Duodenal mucosa (tissue), 2 donors: ENCODE results near the gene HBM.

ENCODE experiments used
- H3K27ac ChIP-seq: one replicate; pipeline ENCODE4 v1.7.0; 2013; ENCODE audit warnings: low read depth, low read length
- H3K27me3 ChIP-seq, 2 donors: one replicate each; pipeline ENCODE4 v1.7.0; 2013; ENCODE audit warnings: low read length in 2 of 2, control low read depth in 1 of 2; ENCODE audit not compliant: insufficient read depth in 2 of 2, control insufficient read depth in 1 of 2
- H3K36me3 ChIP-seq, 2 donors: one replicate each; pipeline ENCODE4 v1.7.0; 2013; ENCODE audit warnings: low read length in 2 of 2, control low read depth in 1 of 2; ENCODE audit not compliant: insufficient read depth in 2 of 2, control insufficient read depth in 1 of 2
- H3K4me1 ChIP-seq, 2 donors: one replicate each; pipeline ENCODE4 v1.7.0; 2013; ENCODE audit warnings: low read length in 2 of 2, control low read depth in 1 of 2; ENCODE audit not compliant: insufficient read depth in 2 of 2, control insufficient read depth in 1 of 2
- H3K4me3 ChIP-seq, 2 donors: one replicate each; pipeline ENCODE4 v1.7.0; 2013; ENCODE audit warnings: low read length in 2 of 2, low read depth in 1 of 2
- H3K9ac ChIP-seq, 2 donors: one replicate each; pipeline ENCODE4 v1.7.0; 2013; ENCODE audit warnings: low read length in 2 of 2, low read depth in 1 of 2
- H3K9me3 ChIP-seq, 2 donors: one replicate each; pipeline ENCODE4 v1.7.0; 2013; ENCODE audit warnings: low read length in 2 of 2, control low read depth in 1 of 2; ENCODE audit not compliant: control insufficient read depth in 1 of 2

Gene HBM

GRCh38 chr16:183005-183404 is 17.2 kb downstream of the HBM start:
- H3K36me3 ChIP-seq, result peaks cover 5 to 9% of the 10 kb centered on the region in 2 donors
- peaks cover 20 to 23% of the 10 kb centered on the region in 2 donors for H3K27me3 ChIP-seq
- H3K4me3 ChIP-seq, result no peak overlapping the region
- H3K9me3 ChIP-seq, result no peaks in the 10 kb centered on the region
- H3K4me1 ChIP-seq, result peaks cover 10 to 14% of the 10 kb centered on the region in 2 donors
- no peak overlapping the region for H3K27ac ChIP-seq
- H3K9ac ChIP-seq, result no peak overlapping the region

GRCh38 chr16:185213-185612 is 19.4 kb downstream of the HBM start:
- H3K27me3 ChIP-seq, result peaks cover 4 to 9% of the 10 kb centered on the region in 2 donors
- H3K4me3 ChIP-seq, result no peak overlapping the region
- no peak overlapping the region for H3K9ac ChIP-seq
- H3K9me3 ChIP-seq, result no peaks in the 10 kb centered on the region
- peaks cover 10 to 14% of the 10 kb centered on the region in 2 donors for H3K4me1 ChIP-seq
- H3K27ac ChIP-seq, result no peak overlapping the region
- H3K36me3 ChIP-seq, result peaks cover 10 to 28% of the 10 kb centered on the region in 2 donors

DNA sequence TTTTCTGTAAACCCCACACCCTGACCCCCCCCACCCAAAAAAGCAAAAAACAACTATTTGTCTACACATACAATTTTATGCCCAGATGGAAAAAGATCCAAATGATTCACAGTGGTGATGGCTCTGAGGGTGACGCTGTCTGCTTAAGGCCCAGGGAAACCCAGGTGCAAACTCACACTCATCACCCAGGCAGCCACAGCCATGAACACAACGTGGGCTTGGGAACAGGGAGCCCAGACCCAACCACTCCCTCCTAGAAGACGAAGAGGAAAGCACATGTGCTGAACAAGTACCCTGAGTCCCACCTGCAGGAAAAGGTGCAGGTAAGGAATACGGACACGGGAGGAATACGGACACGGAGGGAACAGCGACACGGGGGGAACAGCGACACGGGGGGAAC is 19.9 kb downstream of the HBM start:
- H3K36me3 ChIP-seq, result peaks cover 10 to 33% of the 10 kb centered on the region in 2 donors
- no peak overlapping the region for H3K27ac ChIP-seq
- no peak overlapping the region for H3K9ac ChIP-seq
- H3K27me3 ChIP-seq, result peaks cover 4 to 5% of the 10 kb centered on the region in 2 donors
- H3K4me3 ChIP-seq, result no peak overlapping the region
- H3K9me3 ChIP-seq, result no peaks in the 10 kb centered on the region
- H3K4me1 ChIP-seq, result peaks cover 10 to 11% of the 10 kb centered on the region in 2 donors

DNA sequence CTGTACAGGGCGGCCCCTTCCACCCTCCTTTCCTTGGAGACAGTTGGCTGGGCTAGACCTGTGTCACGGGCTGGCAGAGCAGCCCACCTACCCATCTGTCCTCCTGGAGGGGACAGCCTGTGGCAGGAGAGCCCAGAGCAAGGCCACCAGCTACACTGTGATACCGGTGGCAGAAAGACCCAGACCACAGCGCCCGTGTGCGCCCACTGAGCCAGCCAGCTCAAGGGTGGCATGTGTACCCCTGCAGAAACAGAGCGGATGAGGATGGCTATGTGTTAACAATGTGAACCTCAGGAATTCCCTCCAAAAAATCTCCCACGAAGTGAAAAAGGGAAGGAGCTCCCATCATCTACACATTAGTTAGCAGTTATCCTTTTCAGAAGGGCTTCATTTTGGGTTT is 21.6 kb downstream of the HBM start:
- Histone ChIP-seq H3K9ac (no peak overlapping the region), H3K36me3 (peaks cover 14 to 48% of the 10 kb centered on the region in 2 donors)

DNA sequence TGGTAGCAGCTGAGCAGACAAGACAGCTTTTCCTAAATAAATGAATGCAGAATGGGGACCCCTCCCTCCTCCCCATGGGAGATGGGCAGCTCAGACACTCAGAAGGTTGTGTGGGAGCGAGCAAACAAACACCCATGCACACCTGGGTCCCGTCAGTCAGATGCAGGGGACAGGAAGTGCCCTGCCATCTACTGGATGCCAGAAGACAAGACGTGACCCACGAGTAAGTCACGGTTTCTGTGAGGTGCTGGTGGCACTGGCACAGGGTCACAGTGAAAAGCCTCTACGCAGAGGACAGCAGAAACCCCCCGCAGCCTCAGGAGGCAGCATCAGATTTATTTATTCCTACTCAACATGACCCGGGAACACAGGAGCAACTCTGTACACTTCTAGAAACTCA is 22.9 kb downstream of the HBM start:
- no peaks in the 10 kb centered on the region for H3K27me3 ChIP-seq
- no peaks in the 10 kb centered on the region for H3K9me3 ChIP-seq
- H3K4me3 ChIP-seq, result no peak overlapping the region
- H3K27ac ChIP-seq, result no peak overlapping the region
- H3K9ac ChIP-seq, result no peak overlapping the region
- no peaks in the 10 kb centered on the region for H3K4me1 ChIP-seq
- H3K36me3 ChIP-seq, result peaks cover 19 to 61% of the 10 kb centered on the region in 2 donors

More for the DNA sequence above, 21.6 kb downstream of the HBM start:
- no peaks in the 10 kb centered on the region for H3K4me1 ChIP-seq
- H3K9me3 ChIP-seq, result no peaks in the 10 kb centered on the region
- H3K27ac ChIP-seq, result no peak overlapping the region
- no peak overlapping the region for H3K4me3 ChIP-seq
- H3K27me3 ChIP-seq, result no peaks in the 10 kb centered on the region

DNA sequence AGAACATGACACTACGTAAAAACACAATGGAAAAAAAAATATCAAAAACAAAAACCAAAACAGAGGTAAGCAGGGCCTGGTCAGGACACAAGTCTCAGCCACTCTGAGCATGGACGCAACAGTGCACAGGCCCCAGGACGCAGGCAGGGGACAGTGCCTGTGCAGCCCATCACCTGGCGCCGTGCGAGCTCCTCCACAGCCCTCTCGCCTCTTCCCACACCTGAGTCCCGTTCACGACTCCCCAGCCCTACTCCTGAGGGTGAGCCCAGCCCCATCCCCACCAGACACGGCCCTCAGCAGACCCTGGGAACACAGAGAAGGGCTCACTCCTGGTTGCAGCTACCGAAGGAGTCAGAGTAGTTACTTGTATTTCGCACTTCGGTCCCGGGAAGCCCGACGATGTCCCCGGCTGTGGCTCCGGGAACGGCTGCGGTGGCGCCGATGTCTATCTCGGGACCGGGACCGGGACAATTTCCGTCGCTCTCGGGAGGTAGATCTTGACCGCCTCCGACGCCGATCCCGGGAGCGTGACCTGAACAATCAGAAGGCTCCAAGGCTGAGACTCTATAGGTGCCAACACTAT is 23.9 kb downstream of the HBM start:
- H3K4me3 ChIP-seq, result no peak overlapping the region
- H3K27me3 ChIP-seq, result no peaks in the 10 kb centered on the region
- no peaks in the 10 kb centered on the region for H3K4me1 ChIP-seq
- no peak overlapping the region for H3K9ac ChIP-seq
- no peaks in the 10 kb centered on the region for H3K9me3 ChIP-seq
- H3K27ac ChIP-seq, result no peak overlapping the region
- H3K36me3 ChIP-seq, result peaks cover 24 to 70% of the 10 kb centered on the region in 2 donors

GRCh38 chr16:191831-192230 is 26.1 kb downstream of the HBM start:
- no peaks in the 10 kb centered on the region for H3K4me1 ChIP-seq
- peaks cover 32 to 90% of the 10 kb centered on the region in 2 donors for H3K36me3 ChIP-seq
- H3K27ac ChIP-seq, result no peak overlapping the region

DNA sequence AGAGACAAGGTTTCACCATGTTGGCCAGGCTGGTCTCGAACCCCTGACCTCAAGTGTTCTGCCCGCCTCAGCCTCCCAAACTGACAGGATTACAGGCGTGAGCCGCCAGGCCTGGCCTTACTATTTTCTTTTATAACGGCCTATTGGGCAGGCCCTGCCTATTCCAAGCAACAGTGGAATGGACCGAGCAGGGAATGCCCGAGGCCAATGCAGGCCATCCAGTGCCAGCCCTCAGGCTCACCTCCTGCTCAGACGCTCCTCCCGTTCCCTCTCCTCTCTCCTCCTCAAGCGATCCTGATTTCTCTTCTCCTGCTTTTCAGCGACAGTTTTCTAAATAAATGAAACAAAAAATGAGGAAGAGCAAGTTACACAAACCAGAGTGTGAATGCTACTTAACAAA is 26.9 kb downstream of the HBM start:
- Histone ChIP-seq H3K4me1 (no peaks in the 10 kb centered on the region), H3K9me3 (no peaks in the 10 kb centered on the region), H3K36me3 (peaks cover 32 to 89% of the 10 kb centered on the region in 2 donors), H3K4me3 (no peak overlapping the region), H3K27ac (no peak overlapping the region), H3K27me3 (no peaks in the 10 kb centered on the region), H3K9ac (no peak overlapping the region)

More at GRCh38 chr16:191831-192230, 26.1 kb downstream of the HBM start:
- Histone ChIP-seq H3K9me3 (no peaks in the 10 kb centered on the region), H3K4me3 (no peak overlapping the region), H3K9ac (no peak overlapping the region), H3K27me3 (no peaks in the 10 kb centered on the region)

- H3K4me1 ChIP-seq, result no peaks in the 10 kb centered on the region
- no peak overlapping the region for H3K27ac ChIP-seq
- no peaks in the 10 kb centered on the region for H3K9me3 ChIP-seq
- no peak overlapping the region for H3K9ac ChIP-seq
- no peaks in the 10 kb centered on the region for H3K27me3 ChIP-seq
- no peak overlapping the region for H3K4me3 ChIP-seq
- H3K36me3 ChIP-seq, result peaks cover 35 to 92% of the 10 kb centered on the region in 2 donors
Measured at GRCh38 chr16:193441-193840, 27.7 kb downstream of the HBM start.

DNA sequence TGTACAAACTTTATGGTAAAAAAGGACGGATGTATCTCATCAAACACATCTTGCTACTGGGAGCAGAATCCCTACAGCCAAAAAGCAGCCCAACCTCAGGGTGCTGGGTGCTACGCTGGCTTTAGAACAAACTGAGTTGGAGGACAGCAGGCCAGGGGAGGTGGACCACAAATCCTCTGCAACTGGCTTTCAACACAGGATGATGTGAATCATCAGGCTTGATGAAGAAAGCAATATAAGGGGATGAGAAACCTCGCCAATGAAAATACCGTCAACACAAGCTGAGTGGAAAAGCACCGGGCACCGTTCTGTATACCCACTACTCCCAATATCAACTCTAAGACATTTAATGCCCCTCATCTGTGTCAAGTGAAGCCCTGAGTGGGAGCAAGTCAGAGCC is 28.7 kb downstream of the HBM start:
- Histone ChIP-seq H3K27me3 (no peaks in the 10 kb centered on the region), H3K4me3 (no peak overlapping the region), H3K27ac (no peak overlapping the region), H3K4me1 (no peaks in the 10 kb centered on the region), H3K36me3 (peaks cover 36 to 91% of the 10 kb centered on the region in 2 donors), H3K9me3 (no peaks in the 10 kb centered on the region), H3K9ac (no peak overlapping the region)
